AG08395 (cell line): Measurements from ENCODE around the gene TP53INP2.
"Not testable (repeated sequence)": the region's sequence is repeated elsewhere in the genome, so short reads cannot be mapped to it uniquely, and the experiment has no call there.

ENCODE experiments used
- DNase-seq: peaks from one replicate; pipeline ENCODE4 v3.0.0; 2012; ENCODE audit warnings: mixed read lengths, low spot score

Gene TP53INP2

GRCh38 chr20:34722560-34722959 is 18.4 kb downstream of the TP53INP2 start:
- DNase-seq: not testable (repeated sequence)

- no peak for DNase-seq
These were observed 20.0 kb downstream of the TP53INP2 start for GRCh38 chr20:34724172-34724571.

- DNase-seq: no peak
These were observed 25.3 kb downstream of the TP53INP2 start for GRCh38 chr20:34729416-34729815.

- DNase-seq: no peak
These were observed 28.4 kb downstream of the TP53INP2 start for GRCh38 chr20:34732523-34732922.

GRCh38 chr20:34736106-34736735 is 32.1 kb downstream of the TP53INP2 start:
- no peak for DNase-seq

- no peak for DNase-seq
These were observed 38.9 kb downstream of the TP53INP2 start for GRCh38 chr20:34743039-34743438.

GRCh38 chr20:34744340-34744739 is 40.2 kb downstream of the TP53INP2 start:
- DNase-seq: no peak

GRCh38 chr20:34744847-34745246 is 40.7 kb downstream of the TP53INP2 start:
- no peak for DNase-seq

- no peak for DNase-seq
These were observed 42.5 kb downstream of the TP53INP2 start for GRCh38 chr20:34746674-34747073.

GRCh38 chr20:34747479-34747878 is 43.3 kb downstream of the TP53INP2 start:
- DNase-seq: no peak

GRCh38 chr20:34748709-34749108 is 44.6 kb downstream of the TP53INP2 start:
- no peak for DNase-seq

- DNase-seq: no peak
These were observed 46.3 kb downstream of the TP53INP2 start for GRCh38 chr20:34750484-34750883.

GRCh38 chr20:34751453-34751852 is 47.3 kb downstream of the TP53INP2 start:
- no peak for DNase-seq

- DNase-seq: peak; percentile 29
These were observed 49.7 kb downstream of the TP53INP2 start for GRCh38 chr20:34753706-34754461.

- DNase-seq: no peak
These were observed 50.5 kb downstream of the TP53INP2 start for GRCh38 chr20:34754611-34755010.

- no peak for DNase-seq
These were observed 51.2 kb downstream of the TP53INP2 start for GRCh38 chr20:34755367-34755766.

GRCh38 chr20:34762031-34762555 is 57.9 kb downstream of the TP53INP2 start:
- no peak for DNase-seq
